ENCODE measurements around the gene DOK6. TPM values are rescaled to one million over a fixed set of nuclear protein-coding genes. Genes with fewer than 3 reads are reported as not detected.

The DOK6 gene
- total and polyA plus RNA-seq, 2 of the 13 experiments (the other 11 are each of a cell fraction or from before 2014, with no cell fraction given): 17.0 to 17.2 TPM

DNA sequence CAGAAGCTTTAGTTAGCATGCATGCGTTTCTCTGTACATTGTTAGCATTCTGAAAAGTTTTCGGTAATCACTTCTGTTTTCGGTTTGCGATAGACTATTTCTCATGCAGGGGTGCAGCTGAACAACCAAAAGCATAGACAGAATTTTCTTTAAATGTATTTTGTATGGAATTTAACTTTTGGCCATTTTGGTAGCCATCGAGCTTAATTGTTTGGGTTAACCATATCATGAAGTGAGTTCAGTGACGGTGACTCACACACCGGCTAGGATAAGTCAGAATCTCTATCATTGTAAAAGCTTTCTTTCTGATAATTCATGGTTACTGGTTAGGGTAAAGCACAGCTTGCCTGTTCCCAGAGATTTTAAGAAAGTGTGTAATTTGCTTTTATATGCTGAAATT, 439.8 kb downstream of the DOK6 start:
- Histone ChIP-seq H2AFZ (ENCODE audit: low read length) (no peak overlapping the region), H3K36me3 (replicated peaks in 1 of 2; ENCODE audit: control insufficient read depth in 1 of 2, insufficient read depth in 2 of 2, low read length in 2 of 2) (no peaks in the 10 kb centered on the region; a peak in 1 of 5 replicates), H3K9me3 (ENCODE audit: low read length) (no peaks in the 10 kb centered on the region), H3K4me3 (replicated peaks in 1 of 3; ENCODE audit: insufficient read depth in 1 of 3, low read depth in 2 of 3, low read length in 3 of 3) (no peak overlapping the region), H3K4me2 (ENCODE audit: low read depth, low read length) (no peak overlapping the region), H3K4me1 (ENCODE audit: insufficient read depth, low read length) (no peaks in the 10 kb centered on the region), H4K20me1 (ENCODE audit: insufficient read depth, low read length) (no peaks in the 10 kb centered on the region), H3K79me2 (ENCODE audit: insufficient read depth, low read length) (no peaks in the 10 kb centered on the region), H3K9ac (ENCODE audit: insufficient read depth, low read depth, low read length) (no peak overlapping the region), H3K27ac (ENCODE audit: extremely low read length, insufficient read depth, low read length) (no peak overlapping the region), H3K27me3 (ENCODE audit: control insufficient read depth in 1 of 2, insufficient read depth in 2 of 2, low read length in 2 of 2) (0 out of 5 replicates have a peak, but pooled peaks cover 0 to 1% of the 10 kb centered on the region in 2 experiments)
- WGBS (ENCODE audit: low lambda C conversion rate): 90% methylated on average over 7 of the region's 7 CpGs
- ChIA-PET POLR2A (interaction anchor here (1.0 kb wide), 1 partner anchor 10 kb away, joined by 3 read pairs; no protein-coding TSS in a partner anchor), CTCF (ENCODE audit: low intra/inter-chr PET ratio, low total read pairs) (no interaction called here)
- no TSS peak for BruUV-seq (replicated peaks)
- intact Hi-C loops (cut with micrococcal nuclease; ENCODE audit: unreplicated experiment) (no loop called here), in situ Hi-C loops (cut with HindIII; ENCODE audit: extremely low pct_ligation_motif_present, low pct_unique_long_range_greater_than_20kb) (no loop called here)
- no peak for FAIRE-seq
- ATAC-seq: no peak
- no peak for DNase-seq (ENCODE audit: low spot score)
- TF ChIP-seq ATF1 (CRISPR knock-in tag; IDR thresholded peaks at IDR 0.05): no peak
- TF ChIP-seq ZFY (CRISPR knock-in tag; IDR thresholded peaks at IDR 0.05): no peak
- no peak for TF ChIP-seq ZBTB34 (CRISPR knock-in tag; IDR thresholded peaks at IDR 0.05)
- no peak for TF ChIP-seq U2AF1 (optimal IDR thresholded peaks at IDR 0.05; ENCODE audit: low read depth, low read length)
- TF ChIP-seq ELF4 (CRISPR knock-in tag; IDR thresholded peaks at IDR 0.05; ENCODE audit: borderline replicate concordance): no peak

- H3K27ac ChIP-seq (ENCODE audit: extremely low read length, insufficient read depth, low read length): no peak overlapping the region
- H2AFZ ChIP-seq (ENCODE audit: low read length): no peak overlapping the region
- ChIA-PET CTCF (ENCODE audit: low intra/inter-chr PET ratio, low total read pairs) (no interaction called here), POLR2A (no interaction called here)
- H3K9me3 ChIP-seq (ENCODE audit: low read length): no peaks in the 10 kb centered on the region
- no TSS peak for BruUV-seq (replicated peaks)
- H3K27me3 ChIP-seq (ENCODE audit: control insufficient read depth in 1 of 2, insufficient read depth in 2 of 2, low read length in 2 of 2): 0 out of 5 replicates have a peak, but pooled peaks cover 0 to 1% of the 10 kb centered on the region in 2 experiments
- WGBS (ENCODE audit: low lambda C conversion rate): 78% methylated on average over 8 of the region's 9 CpGs
- FAIRE-seq (no peak), ATAC-seq (no peak), DNase-seq (ENCODE audit: low spot score) (no peak)
- H3K79me2 ChIP-seq (ENCODE audit: insufficient read depth, low read length): no peaks in the 10 kb centered on the region
- H3K4me3 ChIP-seq (replicated peaks in 1 of 3; ENCODE audit: insufficient read depth in 1 of 3, low read depth in 2 of 3, low read length in 3 of 3): no peak overlapping the region
- in situ Hi-C loops (cut with HindIII; ENCODE audit: extremely low pct_ligation_motif_present, low pct_unique_long_range_greater_than_20kb) (no loop called here), intact Hi-C loops (cut with micrococcal nuclease; ENCODE audit: unreplicated experiment) (no loop called here)
- no peaks in the 10 kb centered on the region for H4K20me1 ChIP-seq (ENCODE audit: insufficient read depth, low read length)
- H3K9ac ChIP-seq (ENCODE audit: insufficient read depth, low read depth, low read length): no peak overlapping the region
- no peaks in the 10 kb centered on the region; a peak in 1 of 5 replicates for H3K36me3 ChIP-seq (replicated peaks in 1 of 2; ENCODE audit: control insufficient read depth in 1 of 2, insufficient read depth in 2 of 2, low read length in 2 of 2)
- no peak overlapping the region for H3K4me2 ChIP-seq (ENCODE audit: low read depth, low read length)
- H3K4me1 ChIP-seq (ENCODE audit: insufficient read depth, low read length): no peaks in the 10 kb centered on the region
- no peak for TF ChIP-seq CENPX (CRISPR knock-in tag; IDR thresholded peaks at IDR 0.05)
- TF ChIP-seq, protein P1, sequence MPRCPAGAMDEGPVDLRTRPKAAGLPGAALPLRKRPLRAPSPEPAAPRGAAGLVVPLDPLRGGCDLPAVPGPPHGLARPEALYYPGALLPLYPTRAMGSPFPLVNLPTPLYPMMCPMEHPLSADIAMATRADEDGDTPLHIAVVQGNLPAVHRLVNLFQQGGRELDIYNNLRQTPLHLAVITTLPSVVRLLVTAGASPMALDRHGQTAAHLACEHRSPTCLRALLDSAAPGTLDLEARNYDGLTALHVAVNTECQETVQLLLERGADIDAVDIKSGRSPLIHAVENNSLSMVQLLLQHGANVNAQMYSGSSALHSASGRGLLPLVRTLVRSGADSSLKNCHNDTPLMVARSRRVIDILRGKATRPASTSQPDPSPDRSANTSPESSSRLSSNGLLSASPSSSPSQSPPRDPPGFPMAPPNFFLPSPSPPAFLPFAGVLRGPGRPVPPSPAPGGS (CRISPR knock-in tag; IDR thresholded peaks at IDR 0.05): no peak
- no peak for TF ChIP-seq FOXK2 (IDR thresholded peaks at IDR 0.05)
- no peak for TF ChIP-seq ZFP90 (CRISPR knock-in tag; IDR thresholded peaks at IDR 0.05; ENCODE audit: borderline replicate concordance)
- TF ChIP-seq NONO (IDR thresholded peaks at IDR 0.05): no peak
- no peak for TF ChIP-seq NONO (CRISPR knock-in tag; conservative IDR thresholded peaks at IDR 0.05)
- TF ChIP-seq PHB2 (IDR thresholded peaks at IDR 0.05; ENCODE audit: partially characterized antibody): no peak
- TF ChIP-seq SIX1 (CRISPR knock-in tag; IDR thresholded peaks at IDR 0.05; ENCODE audit: borderline replicate concordance): no peak
- no peak for TF ChIP-seq ZZZ3 (CRISPR knock-in tag; IDR thresholded peaks at IDR 0.05; ENCODE audit: borderline replicate concordance)
- no peak for TF ChIP-seq NR2F6 (IDR thresholded peaks at IDR 0.05)
- no peak for TF ChIP-seq NR2F6 (CRISPR knock-in tag; IDR thresholded peaks at IDR 0.05)
- no peak for TF ChIP-seq ZNF232 (CRISPR knock-in tag; IDR thresholded peaks at IDR 0.05; ENCODE audit: borderline replicate concordance)
- no peak for TF ChIP-seq STAG1 (CRISPR knock-in tag; IDR thresholded peaks at IDR 0.05)
- no peak for TF ChIP-seq KAT7 (CRISPR knock-in tag; IDR thresholded peaks at IDR 0.05; ENCODE audit: borderline replicate concordance)
- TF ChIP-seq CENPT (CRISPR knock-in tag; IDR thresholded peaks at IDR 0.05; ENCODE audit: low read depth): no peak
These were observed 440.4 kb downstream of the DOK6 start for GRCh38 chr18:69841117-69841516.
